Omental fat pad (tissue), 4 donors: ENCODE measurements around the gene FIBP. TPM values are rescaled to one million over a fixed set of nuclear protein-coding genes. Genes with fewer than 3 reads are reported as not detected.

Source experiments
- ATAC-seq: fragments of 150-250 bp; one replicate; pipeline ENCODE4 v1.9.1; 2016; ENCODE audit warnings: mild to moderate bottlenecking, moderate library complexity; ENCODE audit not compliant: low FRiP score
- DNase-seq: peaks from one replicate; pipeline ENCODE4 v3.0.0-alpha.2; 2019; ENCODE audit warnings: low spot score
- CTCF ChIP-seq, 3 donors: fragments of 450-650 bp; IDR thresholded peaks; one replicate each; pipeline ENCODE4 v1.5.1; 2016 to 2017; ENCODE audit warnings: antibody characterized with exemption in 3 of 3, mild to moderate bottlenecking in 3 of 3, moderate library complexity in 2 of 3
- total RNA-seq, 4 donors: library from RNA; depleted of rRNA; stranded (reverse); fragments of >200 nt; gene quantifications; one replicate each; pipeline ENCODE4 v1.1.0, GENCODE V29; 2016

FIBP gene
- total RNA-seq, 4 donors from 2014 or later, result 48.8 to 66.4 (median 54.6) TPM

- DNase-seq (no peak), ATAC-seq (peak; percentile 11)
- no peak for TF ChIP-seq CTCF (IDR thresholded peaks at IDR 0.05)
Observed at GRCh38 chr11:65919573-65920371, 31.5 kb upstream of the FIBP start.

GRCh38 chr11:65919141-65919572 is 30.9 kb upstream of the FIBP start, which contains the start of gene DRAP1:
Gene DRAP1, plus strand, starts transcription at chr11:65919426. Its CDS starts 76 bp downstream, at chr11:65919502.
- DNase-seq, result peak; percentile 89
- ATAC-seq, result peak; percentile 90
- no peak for TF ChIP-seq CTCF (IDR thresholded peaks at IDR 0.05)

GRCh38 chr11:65918211-65919140 is 30.2 kb upstream of the FIBP start, which contains the start of gene C11orf68:
Gene C11orf68, minus strand, starts transcription at chr11:65919062. Its CDS starts 31 bp downstream, at chr11:65919031.
- DNase-seq (no peak), ATAC-seq (no peak)
- TF ChIP-seq CTCF (IDR thresholded peaks at IDR 0.05), result no peak

- TF ChIP-seq CTCF (IDR thresholded peaks at IDR 0.05), result no peak
- ATAC-seq, result no peak
- DNase-seq, result no peak
Observed at GRCh38 chr11:65917434-65918210, 29.4 kb upstream of the FIBP start.

GRCh38 chr11:65917077-65917433 is 28.8 kb upstream of the FIBP start:
- TF ChIP-seq CTCF (IDR thresholded peaks at IDR 0.05), result no peak
- ATAC-seq, result no peak
- no peak for DNase-seq

- ATAC-seq, result no peak
- DNase-seq, result no peak
- no peak for TF ChIP-seq CTCF (IDR thresholded peaks at IDR 0.05)
Observed at GRCh38 chr11:65916391-65916790, 28.1 kb upstream of the FIBP start.
